ENCODE results near the gene NCCRP1. TPM values are rescaled to one million over a fixed set of nuclear protein-coding genes. Genes with fewer than 3 reads are reported as not detected.

Gene NCCRP1
- total and polyA plus RNA-seq, 11 donors: 0.16 TPM; not detected in 10

DNA sequence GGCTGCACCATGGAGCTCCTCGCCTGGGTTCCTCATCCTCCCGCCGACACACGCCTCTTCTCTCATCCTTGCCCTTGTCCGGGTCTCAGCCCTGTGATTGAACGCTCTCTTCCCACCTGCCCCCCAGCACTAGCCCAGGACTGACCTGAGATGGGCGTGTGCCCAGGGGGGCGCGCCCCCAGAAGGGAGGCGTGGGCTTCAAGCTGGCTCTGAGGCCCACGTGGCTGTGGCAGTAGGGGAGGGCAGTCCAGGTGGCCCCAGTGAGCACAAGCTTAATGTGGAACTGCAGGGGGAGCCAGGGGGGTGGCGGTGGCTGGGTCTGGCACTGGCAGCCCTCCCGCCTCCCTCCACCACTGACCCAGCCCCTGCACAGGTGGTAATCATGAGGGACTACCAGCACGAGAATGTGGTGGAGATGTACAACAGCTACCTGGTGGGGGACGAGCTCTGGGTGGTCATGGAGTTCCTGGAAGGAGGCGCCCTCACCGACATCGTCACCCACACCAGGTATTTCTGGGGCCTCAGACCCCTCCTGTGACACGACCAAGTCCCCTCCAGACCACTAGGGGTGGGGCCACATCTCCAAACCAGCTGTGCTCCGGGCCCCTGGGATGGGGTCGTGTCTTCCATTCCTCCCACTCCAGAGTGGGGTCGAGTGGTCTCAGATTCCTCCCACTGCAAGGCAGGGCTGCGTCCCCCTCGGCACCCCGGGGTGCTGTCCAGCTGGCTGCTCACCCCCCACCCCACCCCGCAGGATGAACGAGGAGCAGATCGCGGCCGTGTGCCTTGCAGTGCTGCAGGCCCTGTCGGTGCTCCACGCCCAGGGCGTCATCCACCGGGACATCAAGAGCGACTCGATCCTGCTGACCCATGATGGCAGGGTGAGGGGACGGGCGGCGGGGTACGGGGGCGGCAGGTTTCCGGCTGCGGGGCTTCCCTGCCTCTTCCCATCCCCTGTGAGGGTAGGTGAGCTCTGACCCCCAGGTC lies 21.9 kb upstream of the NCCRP1 start:
- Histone ChIP-seq H3K4me3 (no peak overlapping the region), H3K4me1 (peaks cover 0 to 5% (median 0%) of the 10 kb centered on the region in 12 donors), H3K9me3 (no peaks in the 10 kb centered on the region), H3K27me3 (no peaks in the 10 kb centered on the region), H3K36me3 (peaks cover 0 to 84% (median 14%) of the 10 kb centered on the region in 9 donors), H3K27ac (no peak overlapping the region)
- DNase-seq (no peak), ATAC-seq (no peak)
- TF ChIP-seq, protein P1, sequence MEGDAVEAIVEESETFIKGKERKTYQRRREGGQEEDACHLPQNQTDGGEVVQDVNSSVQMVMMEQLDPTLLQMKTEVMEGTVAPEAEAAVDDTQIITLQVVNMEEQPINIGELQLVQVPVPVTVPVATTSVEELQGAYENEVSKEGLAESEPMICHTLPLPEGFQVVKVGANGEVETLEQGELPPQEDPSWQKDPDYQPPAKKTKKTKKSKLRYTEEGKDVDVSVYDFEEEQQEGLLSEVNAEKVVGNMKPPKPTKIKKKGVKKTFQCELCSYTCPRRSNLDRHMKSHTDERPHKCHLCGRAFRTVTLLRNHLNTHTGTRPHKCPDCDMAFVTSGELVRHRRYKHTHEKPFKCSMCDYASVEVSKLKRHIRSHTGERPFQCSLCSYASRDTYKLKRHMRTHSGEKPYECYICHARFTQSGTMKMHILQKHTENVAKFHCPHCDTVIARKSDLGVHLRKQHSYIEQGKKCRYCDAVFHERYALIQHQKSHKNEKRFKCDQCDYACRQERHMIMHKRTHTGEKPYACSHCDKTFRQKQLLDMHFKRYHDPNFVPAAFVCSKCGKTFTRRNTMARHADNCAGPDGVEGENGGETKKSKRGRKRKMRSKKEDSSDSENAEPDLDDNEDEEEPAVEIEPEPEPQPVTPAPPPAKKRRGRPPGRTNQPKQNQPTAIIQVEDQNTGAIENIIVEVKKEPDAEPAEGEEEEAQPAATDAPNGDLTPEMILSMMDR (IDR thresholded peaks at IDR 0.05): no peak
- WGBS, 4 donors: 89 to 93% (median 92%) methylated on average over 23 to 43 of the region's 43 CpGs
- intact Hi-C loops (cut with DNase I): no loop called here

GRCh38 chr19:39175564-39175963 lies 21.2 kb upstream of the NCCRP1 start:
- DNase-seq: no peak
- H3K4me3 ChIP-seq: no peak overlapping the region
- TF ChIP-seq, protein P1 (IDR thresholded peaks at IDR 0.05): no peak
- no peak for TF ChIP-seq POLR2A (IDR thresholded peaks at IDR 0.05)
- 78 to 89% (median 84%) methylated on average over 4 to 7 of the region's 7 CpGs for WGBS, 4 donors
- intact Hi-C loops (cut with DNase I): no loop called here
- peaks cover 0 to 82% (median 14%) of the 10 kb centered on the region in 9 donors for H3K36me3 ChIP-seq
- H3K27ac ChIP-seq: no peak overlapping the region
- no peaks in the 10 kb centered on the region for H3K4me1 ChIP-seq
- no peaks in the 10 kb centered on the region for H3K9me3 ChIP-seq
- no peak for ATAC-seq
- no peaks in the 10 kb centered on the region for H3K27me3 ChIP-seq

DNA sequence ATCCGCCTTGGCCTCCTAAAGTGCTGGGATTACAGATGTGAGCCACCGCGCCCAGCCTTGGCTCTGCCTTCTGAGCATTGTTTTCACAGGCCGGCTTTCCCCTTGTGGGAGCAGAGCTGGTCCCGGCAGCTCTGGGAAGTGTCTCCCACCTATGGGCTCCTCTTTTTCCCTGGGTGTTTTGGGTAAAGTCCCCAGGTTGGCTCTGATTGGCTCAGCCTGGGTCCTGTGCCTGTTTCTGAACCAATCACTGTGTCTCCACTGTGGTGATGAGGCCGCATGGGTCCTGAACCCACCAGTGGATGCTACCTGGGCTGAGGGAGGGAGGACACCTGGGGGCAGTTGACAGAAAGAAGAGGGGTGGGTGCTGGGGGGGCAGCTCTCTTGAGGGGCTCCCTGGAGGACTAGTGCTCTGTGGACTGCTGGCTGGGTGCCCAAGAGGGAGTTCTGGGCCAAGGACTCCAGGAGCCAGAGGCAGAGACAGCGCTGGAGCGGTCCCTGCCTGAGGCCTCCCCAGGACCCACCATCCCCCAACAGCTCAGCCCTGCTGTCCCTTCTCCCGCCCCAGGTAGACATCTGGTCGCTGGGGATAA lies 19.6 kb upstream of the NCCRP1 start:
- Histone ChIP-seq H3K27ac (no peak overlapping the region), H3K4me1 (no peaks in the 10 kb centered on the region), H3K36me3 (peaks cover 0 to 69% (median 11%) of the 10 kb centered on the region in 9 donors), H3K27me3 (no peaks in the 10 kb centered on the region), H3K4me3 (no peak overlapping the region), H3K9me3 (no peaks in the 10 kb centered on the region)
- WGBS, 4 donors: 88 to 97% (median 95%) methylated on average over 8 to 10 of the region's 10 CpGs
- no peak for ATAC-seq
- no peak for TF ChIP-seq POLR2A (IDR thresholded peaks at IDR 0.05)
- intact Hi-C loops (cut with DNase I): no loop called here
- no peak for DNase-seq

- Histone ChIP-seq H3K27me3 (no peaks in the 10 kb centered on the region), H3K4me3 (no peak overlapping the region), H3K4me1 (no peaks in the 10 kb centered on the region), H3K9me3 (no peaks in the 10 kb centered on the region), H3K27ac (no peak overlapping the region), H3K36me3 (peaks cover 0 to 64% (median 11%) of the 10 kb centered on the region in 9 donors)
- intact Hi-C loops (cut with DNase I): no loop called here
- WGBS, 4 donors: 83 to 95% (median 91%) methylated on average over 4 to 11 of the region's 11 CpGs
- DNase-seq (no peak), ATAC-seq (no peak)
- TF ChIP-seq POLR2A (IDR thresholded peaks at IDR 0.05): no peak
- TF ChIP-seq, protein P1 (IDR thresholded peaks at IDR 0.05): no peak
Measured at GRCh38 chr19:39177736-39178135, 19.0 kb upstream of the NCCRP1 start.
